Mucosa of rectum (tissue), 2 donors: Measurements from ENCODE around the gene SKAP1.
"Not testable (repeated sequence)": the region's sequence is repeated elsewhere in the genome, so short reads cannot be mapped to it uniquely, and the experiment has no call there.

Experiments
- H3K27ac ChIP-seq, 2 donors: one replicate each; pipeline ENCODE4 v1.7.0; 2013; ENCODE audit warnings: inconsistent platforms in 2 of 2, low read depth in 2 of 2, low read length in 2 of 2
- H3K27me3 ChIP-seq, 2 donors: one replicate each; pipeline ENCODE4 v1.7.0; 2013; ENCODE audit warnings: low read length in 2 of 2; ENCODE audit not compliant: control insufficient read depth in 2 of 2, insufficient read depth in 2 of 2
- H3K36me3 ChIP-seq, 2 donors: one replicate each; pipeline ENCODE4 v1.7.0; 2013; ENCODE audit warnings: low read length in 2 of 2; ENCODE audit not compliant: control insufficient read depth in 2 of 2, insufficient read depth in 2 of 2
- H3K4me1 ChIP-seq, 2 donors: one replicate each; pipeline ENCODE4 v1.7.0; 2013; ENCODE audit warnings: low read length in 2 of 2, mild to moderate bottlenecking in 1 of 2; ENCODE audit not compliant: control insufficient read depth in 2 of 2, insufficient read depth in 2 of 2
- H3K4me3 ChIP-seq, 2 donors: one replicate each; pipeline ENCODE4 v1.7.0; 2013; ENCODE audit warnings: low read length in 2 of 2
- H3K9ac ChIP-seq, 2 donors: one replicate each; pipeline ENCODE4 v1.7.0; 2013; ENCODE audit warnings: low read length in 2 of 2, low read depth in 1 of 2, mild to moderate bottlenecking in 1 of 2
- H3K9me3 ChIP-seq, 2 donors: one replicate each; pipeline ENCODE4 v1.7.0; 2013; ENCODE audit warnings: low read length in 2 of 2; ENCODE audit not compliant: control insufficient read depth in 2 of 2
- donor health status: healthy.
- donor health status: Normal muscosa, but diverticular disease.

SKAP1 gene

GRCh38 chr17:48209973-48210372 is 220.0 kb downstream of the SKAP1 start:
- Histone ChIP-seq H3K9ac (no peak overlapping the region), H3K27ac (no peak overlapping the region), H3K4me3 (no peak overlapping the region), H3K4me1 (no peaks in the 10 kb centered on the region), H3K27me3 (peaks cover 0 to 2% of the 10 kb centered on the region in 2 donors), H3K9me3 (no peaks in the 10 kb centered on the region), H3K36me3 (no peaks in the 10 kb centered on the region)

GRCh38 chr17:48207776-48208544 is 222.1 kb downstream of the SKAP1 start:
- Histone ChIP-seq H3K27me3 (peaks cover 0 to 2% of the 10 kb centered on the region in 2 donors), H3K9me3 (no peaks in the 10 kb centered on the region), H3K4me3 (no peak overlapping the region), H3K27ac (no peak overlapping the region), H3K9ac (no peak overlapping the region), H3K36me3 (no peaks in the 10 kb centered on the region), H3K4me1 (no peaks in the 10 kb centered on the region)

DNA sequence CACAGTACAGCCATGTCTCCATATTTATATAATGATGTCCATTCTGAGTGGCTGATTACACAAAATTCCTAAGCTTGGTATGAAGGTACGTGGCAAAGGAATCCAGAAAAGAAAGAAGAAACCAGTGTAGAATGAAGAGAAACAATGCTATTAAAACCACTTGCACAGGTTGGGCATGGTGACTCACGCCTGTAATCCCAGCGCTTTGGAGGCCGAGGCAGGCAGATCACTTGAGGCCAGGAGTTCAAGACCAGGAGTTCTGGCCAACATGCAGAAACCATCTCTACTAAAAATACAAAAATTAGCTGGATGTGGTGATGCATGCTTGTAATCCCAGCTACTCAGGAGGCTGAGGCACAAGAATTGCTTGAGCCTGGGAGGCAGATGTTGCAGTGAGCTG is 223.0 kb downstream of the SKAP1 start:
- H3K9ac ChIP-seq, H3K36me3 ChIP-seq, H3K27ac ChIP-seq, H3K9me3 ChIP-seq, H3K4me1 ChIP-seq, H3K4me3 ChIP-seq, H3K27me3 ChIP-seq: not testable (repeated sequence)

- H3K36me3 ChIP-seq = no peaks in the 10 kb centered on the region
- peaks cover 0 to 10% of the 10 kb centered on the region in 2 donors for H3K4me1 ChIP-seq
- H3K9me3 ChIP-seq = no peaks in the 10 kb centered on the region
- H3K27me3 ChIP-seq = no peaks in the 10 kb centered on the region
- no peak overlapping the region for H3K4me3 ChIP-seq
- H3K9ac ChIP-seq = no peak overlapping the region
- no peak overlapping the region for H3K27ac ChIP-seq
Measured at GRCh38 chr17:48202959-48203358, 227.1 kb downstream of the SKAP1 start.

DNA sequence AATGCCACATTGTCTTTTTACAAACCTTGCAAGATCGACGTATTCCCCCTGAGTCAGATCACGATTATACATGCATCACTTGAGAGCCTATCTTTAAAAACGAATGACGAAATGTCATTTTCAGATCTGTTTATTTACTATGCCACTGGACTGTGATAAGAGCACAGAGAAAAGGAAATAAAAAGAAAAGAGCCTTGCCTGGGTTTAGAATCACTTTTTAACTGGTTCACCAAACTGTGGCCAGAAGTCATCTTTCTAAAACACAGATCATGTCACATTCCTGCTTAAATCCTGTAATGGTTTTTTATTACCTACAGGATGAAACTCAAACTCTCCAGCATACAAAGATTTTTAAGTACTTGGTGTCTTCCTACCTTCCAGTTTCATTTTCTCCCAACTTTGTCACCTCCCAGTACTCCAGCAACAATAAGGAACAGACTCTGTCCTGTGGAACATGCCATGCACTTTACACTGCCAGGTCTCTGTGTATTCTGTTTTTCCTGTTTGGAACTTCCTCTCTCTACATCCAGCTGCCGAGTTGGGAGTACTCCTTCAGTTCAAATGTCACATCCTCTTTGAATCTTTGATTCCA is 231.0 kb downstream of the SKAP1 start:
- H3K4me3 ChIP-seq = peak overlapping the region; percentile 45 to 53
- H3K9me3 ChIP-seq = no peaks in the 10 kb centered on the region
- H3K36me3 ChIP-seq = no peaks in the 10 kb centered on the region
- no peaks in the 10 kb centered on the region for H3K27me3 ChIP-seq
- H3K9ac ChIP-seq = peak overlapping the region in 1 of 2 donors; percentile 30
- peaks cover 0 to 10% of the 10 kb centered on the region in 2 donors for H3K4me1 ChIP-seq
- H3K27ac ChIP-seq = peak overlapping the region; percentile 67 to 77

DNA sequence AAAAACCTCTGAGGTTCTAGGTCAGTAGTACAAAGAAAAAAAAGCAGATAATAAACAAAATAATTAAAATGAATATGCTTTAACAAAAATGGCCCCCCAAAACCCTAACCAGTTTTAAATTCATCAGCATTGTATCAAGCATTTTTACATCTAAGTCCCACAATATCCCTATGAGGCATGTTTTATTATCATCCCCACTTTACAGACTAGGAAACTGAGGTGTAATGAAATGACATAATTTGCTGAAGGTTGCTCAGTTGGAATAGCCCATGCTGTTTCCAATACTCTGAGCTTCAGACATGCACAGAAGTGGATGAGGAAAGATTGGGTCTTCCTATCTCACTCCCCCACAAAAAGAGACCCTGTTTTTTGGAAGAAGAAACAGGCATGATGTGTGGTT is 234.1 kb downstream of the SKAP1 start:
- no peak overlapping the region for H3K4me3 ChIP-seq
- no peak overlapping the region for H3K9ac ChIP-seq
- H3K4me1 ChIP-seq = peaks cover 0 to 10% of the 10 kb centered on the region in 2 donors
- no peak overlapping the region for H3K27ac ChIP-seq
- H3K36me3 ChIP-seq = no peaks in the 10 kb centered on the region
- H3K27me3 ChIP-seq = no peaks in the 10 kb centered on the region
- no peaks in the 10 kb centered on the region for H3K9me3 ChIP-seq

DNA sequence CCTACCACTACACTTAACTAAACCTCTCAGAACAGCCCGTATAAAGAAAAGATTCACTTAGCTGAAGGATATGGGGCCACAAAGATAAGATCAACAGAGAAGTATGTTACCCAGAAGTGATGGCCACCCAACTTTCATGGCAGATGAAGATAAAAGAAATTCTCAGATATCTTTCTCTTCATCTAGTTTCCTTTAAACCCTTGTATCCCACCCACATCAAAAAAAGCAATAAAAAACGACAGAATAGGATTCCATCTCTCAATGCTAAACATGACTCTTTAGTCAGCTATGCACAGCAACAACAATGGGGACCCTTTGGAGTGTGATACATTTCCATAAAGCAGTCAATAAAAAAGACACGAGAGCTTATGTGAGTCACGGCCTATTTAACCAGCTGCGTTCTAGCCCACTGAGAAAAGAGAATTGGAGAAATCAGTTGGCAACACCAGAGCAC is 235.9 kb downstream of the SKAP1 start:
- Histone ChIP-seq H3K36me3 (no peaks in the 10 kb centered on the region), H3K9me3 (no peaks in the 10 kb centered on the region), H3K4me3 (no peak overlapping the region), H3K4me1 (peaks cover 0 to 5% of the 10 kb centered on the region in 2 donors), H3K27me3 (no peaks in the 10 kb centered on the region), H3K9ac (no peak overlapping the region), H3K27ac (no peak overlapping the region)

DNA sequence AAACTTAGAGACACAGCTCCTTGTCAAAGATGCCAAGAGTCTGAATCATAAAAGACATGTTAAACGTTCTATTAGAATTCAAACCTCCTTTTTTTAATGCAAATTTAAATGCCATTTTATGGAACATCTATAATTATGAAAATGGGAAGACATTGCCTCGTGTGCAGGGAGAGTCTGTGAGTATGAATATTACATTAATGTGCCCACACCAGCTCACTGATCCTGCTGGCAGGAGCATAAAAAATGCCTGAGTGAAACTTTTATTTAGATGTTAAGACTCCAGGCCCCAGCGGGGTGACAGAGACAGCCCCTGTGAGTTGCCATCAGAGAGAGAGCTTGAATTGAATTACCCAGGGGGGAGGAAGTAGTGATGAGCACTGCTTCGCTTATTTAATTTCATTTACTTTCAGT is 237.7 kb downstream of the SKAP1 start:
- no peak overlapping the region for H3K27ac ChIP-seq
- no peaks in the 10 kb centered on the region for H3K27me3 ChIP-seq
- H3K36me3 ChIP-seq = no peaks in the 10 kb centered on the region
- no peaks in the 10 kb centered on the region for H3K9me3 ChIP-seq
- no peaks in the 10 kb centered on the region for H3K4me1 ChIP-seq
- no peak overlapping the region for H3K4me3 ChIP-seq
- no peak overlapping the region for H3K9ac ChIP-seq

DNA sequence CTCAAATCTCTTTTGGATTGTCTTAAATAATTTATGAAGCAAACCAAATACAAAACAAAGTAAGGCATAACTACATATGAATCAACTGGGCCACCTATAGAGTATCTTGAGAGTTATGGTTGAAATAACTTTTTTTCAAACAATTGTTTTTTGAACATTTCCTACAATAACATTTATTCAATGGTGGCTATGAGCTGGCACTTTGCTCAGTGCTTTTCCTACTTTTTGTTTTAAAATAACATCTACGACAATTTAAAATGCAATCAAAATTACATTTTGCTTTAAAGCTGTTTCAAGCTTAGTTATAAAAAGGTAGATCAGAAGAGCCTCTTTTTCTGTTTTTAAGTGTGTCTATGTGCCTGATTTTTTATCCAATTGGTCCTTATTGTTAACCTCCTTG is 238.7 kb downstream of the SKAP1 start:
- Histone ChIP-seq H3K27me3 (no peaks in the 10 kb centered on the region), H3K36me3 (no peaks in the 10 kb centered on the region), H3K4me1 (no peaks in the 10 kb centered on the region), H3K27ac (no peak overlapping the region), H3K9ac (no peak overlapping the region), H3K4me3 (no peak overlapping the region), H3K9me3 (no peaks in the 10 kb centered on the region)

DNA sequence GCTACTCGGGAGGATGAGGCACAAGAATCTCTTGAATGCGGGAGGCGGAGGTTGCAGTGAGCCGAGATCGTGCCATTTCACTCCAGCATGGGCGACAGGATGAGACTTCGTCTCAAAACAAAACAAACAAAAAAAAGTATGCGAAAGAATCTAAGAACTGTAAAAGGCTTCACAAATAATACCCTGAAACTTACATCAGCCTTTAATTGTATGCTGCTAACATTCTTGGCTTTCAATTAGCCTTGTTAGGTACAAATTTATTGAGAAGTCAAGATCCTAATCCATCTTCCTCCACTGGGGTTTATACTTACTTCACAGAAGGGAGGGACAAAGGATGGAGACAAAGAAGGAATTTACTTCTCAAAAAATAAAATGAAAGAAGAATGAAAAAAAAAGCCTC is 239.1 kb downstream of the SKAP1 start:
- Histone ChIP-seq H3K36me3 (no peaks in the 10 kb centered on the region), H3K4me1 (no peaks in the 10 kb centered on the region), H3K27me3 (no peaks in the 10 kb centered on the region), H3K27ac (no peak overlapping the region), H3K4me3 (no peak overlapping the region), H3K9me3 (no peaks in the 10 kb centered on the region), H3K9ac (no peak overlapping the region)
